GM21381 (cell line): ENCODE data around the gene CHMP5.

ENCODE experiments used
- ATAC-seq: cut with Tn5 transposase; IDR thresholded peaks from one replicate; pipeline ENCODE4 v1.9.1; 2021; ENCODE audit warnings: mild to moderate bottlenecking, moderate library complexity; ENCODE audit not compliant: unreplicated experiment

The CHMP5 gene

DNA sequence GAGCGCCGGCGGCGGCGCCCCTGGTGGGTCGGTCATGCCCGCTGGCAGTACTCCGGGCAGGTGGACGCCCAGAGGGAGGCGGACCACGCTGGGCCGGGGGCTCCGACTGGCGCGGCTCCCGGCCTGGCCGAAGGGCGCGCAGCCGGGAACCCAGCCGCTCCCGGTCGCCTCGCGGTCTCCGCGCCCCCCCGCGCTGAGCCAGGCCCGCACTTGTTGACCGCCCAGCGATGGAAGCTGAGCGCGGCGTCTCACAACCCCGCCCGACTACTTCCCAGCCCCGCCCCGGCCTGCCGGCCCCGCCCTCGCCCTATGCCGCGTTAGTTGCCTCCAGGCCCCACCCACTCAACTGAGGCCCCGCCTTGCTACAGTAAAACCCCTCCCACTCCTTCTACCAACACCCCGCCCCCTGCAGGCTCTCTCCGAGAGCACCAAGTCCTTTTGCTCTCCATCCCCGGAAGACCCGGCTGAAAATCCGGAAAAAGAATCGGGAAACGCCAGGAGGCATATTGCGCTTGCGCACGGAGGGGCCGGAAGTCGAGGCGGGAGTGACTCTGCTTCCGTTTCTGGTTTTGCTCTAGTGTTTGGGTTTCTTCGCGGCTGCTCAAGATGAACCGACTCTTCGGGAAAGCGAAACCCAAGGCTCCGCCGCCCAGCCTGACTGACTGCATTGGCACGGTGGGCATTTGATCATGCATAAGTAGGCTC is at the start of gene CHMP5, which contains the start of gene BAG1:
CHMP5 (plus strand) TSS at position 577 of the 705 bp plus-strand sequence; CDS start at position 607, 30 bp downstream.
BAG1 (minus strand) TSS at position 236 of the 705 bp plus-strand sequence.
- peak; percentile 87 for ATAC-seq

DNA sequence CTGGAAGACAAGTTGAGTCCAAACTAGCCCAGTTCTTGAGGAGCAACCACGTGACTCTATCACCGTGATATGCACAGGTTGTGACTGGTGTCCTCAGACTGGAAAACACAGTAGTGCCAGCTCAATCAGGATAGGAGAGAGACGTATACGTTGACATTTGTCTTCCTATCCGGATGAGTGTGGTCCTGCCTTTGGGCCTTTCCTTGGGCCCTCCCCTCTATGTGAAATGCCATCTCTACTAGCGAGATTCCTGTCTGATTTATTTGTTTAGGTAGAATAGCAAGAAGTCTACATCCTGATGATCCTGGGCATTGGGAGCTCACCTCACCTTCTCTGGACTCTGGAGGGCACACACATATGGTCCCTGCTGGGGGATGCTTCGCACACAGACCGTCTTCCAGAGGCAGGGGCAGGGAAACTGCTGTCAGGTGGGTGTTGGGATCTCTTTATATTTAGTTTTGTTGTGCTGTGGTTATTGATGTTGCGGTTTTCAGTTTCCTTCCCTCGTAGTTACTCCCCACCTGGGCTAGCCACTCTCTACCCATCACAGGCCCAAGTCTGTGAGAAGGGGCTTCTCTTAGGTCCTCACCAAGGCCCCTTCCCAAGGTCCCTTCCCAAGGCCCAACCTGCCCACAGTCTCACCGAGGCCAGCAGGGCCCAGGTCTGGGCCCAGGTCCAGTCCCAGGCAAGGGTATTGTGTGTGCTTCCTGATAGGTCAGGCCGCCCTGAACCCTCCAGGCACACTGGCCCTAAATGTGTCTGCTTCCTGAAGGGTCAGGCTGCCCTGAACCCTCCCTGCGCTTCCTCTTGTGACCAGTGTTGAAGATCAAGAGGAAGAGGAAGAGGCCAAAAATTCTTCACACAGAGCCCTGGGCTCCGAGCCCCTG is 43.9 kb upstream of the CHMP5 start:
- no peak for ATAC-seq

DNA sequence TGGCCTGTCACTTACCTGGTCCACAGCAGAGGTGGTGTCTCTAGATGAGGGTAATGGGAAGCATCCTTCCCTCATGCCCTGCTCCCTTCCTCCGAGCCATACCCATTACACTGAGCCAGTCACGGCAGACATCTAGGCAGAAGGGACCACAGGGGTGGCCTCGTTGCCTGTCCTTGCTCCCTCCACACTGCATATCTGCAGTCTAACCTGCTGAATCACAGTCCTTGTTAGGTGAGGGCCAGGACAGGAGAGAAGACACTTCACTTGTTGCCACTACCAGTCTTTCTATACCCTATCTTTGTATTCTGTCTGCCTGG is 43.3 kb upstream of the CHMP5 start:
- ATAC-seq, result no peak

DNA sequence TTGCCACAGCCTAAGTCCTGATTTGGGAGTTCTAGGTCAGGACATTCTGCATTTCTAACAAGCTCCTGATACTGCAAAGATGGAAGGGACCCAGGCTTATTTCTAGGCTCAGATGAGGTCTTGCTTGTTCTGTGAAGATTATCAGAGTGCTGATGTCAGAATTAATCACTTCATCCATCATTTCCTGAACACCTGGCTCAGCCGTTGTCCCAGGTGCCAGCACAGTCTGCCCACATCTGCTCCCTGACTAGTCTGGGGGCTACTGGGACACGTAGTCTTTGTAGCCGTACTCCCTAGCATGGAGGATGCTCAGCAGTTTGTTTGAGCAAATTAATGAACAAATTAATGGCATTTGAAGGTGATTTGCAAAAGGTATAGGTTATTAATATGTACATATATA is 42.8 kb upstream of the CHMP5 start:
- ATAC-seq, result no peak

DNA sequence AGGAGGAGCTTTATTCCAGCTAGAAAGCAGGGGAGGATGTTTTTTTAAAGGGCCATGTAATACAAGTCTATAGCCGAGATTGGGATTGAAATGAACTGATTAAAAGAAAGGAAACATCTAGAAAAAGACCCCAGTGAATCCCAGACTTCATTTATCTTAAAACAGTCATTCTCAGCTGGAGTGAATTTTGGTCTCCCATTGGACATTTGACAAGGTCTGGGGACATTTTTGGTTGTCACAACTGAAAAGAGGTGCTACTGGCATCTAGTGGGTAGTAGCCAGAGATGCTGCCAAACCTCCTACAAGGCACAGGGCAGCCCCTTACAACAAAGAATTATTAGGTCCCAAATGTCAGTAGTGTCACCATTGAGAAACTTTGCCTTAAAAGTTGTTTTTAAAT is 41.2 kb upstream of the CHMP5 start:
- no peak for ATAC-seq

DNA sequence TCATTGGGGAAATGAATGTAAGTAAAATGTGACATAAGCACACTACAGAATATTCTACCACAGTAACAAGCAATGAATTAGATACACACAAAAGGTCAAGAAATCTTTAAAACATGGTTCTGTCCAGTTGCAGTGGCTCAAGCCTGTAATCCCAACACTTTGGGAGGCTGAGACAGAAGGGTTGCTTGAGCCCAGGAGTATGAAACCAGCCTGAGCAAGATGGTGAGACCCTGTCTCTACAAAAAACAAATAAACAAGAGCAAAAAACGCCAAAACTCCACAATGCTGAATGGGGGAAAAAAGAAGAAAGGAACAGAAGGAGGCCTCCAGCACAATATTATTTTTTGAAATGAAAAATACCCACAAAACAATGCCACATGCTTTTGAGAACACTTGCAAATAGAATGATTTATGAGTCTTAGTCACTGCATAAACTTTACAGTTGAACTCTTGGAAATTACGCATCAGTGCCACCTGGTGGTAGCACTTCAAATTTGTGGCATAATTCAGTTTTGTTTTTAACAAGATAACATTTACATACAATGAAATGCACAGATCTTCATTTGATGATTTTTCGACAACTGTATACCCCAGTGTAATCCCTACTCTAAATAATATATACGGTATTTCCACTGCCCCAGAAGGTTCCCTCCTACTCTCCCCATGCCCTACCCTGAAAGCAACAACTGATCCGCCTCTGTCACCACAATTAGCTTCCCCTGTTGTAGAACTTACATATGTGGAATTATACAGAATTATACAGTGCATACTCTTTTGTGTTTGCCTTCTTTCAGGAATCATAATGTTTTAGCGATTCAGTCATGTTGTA is 39.3 kb upstream of the CHMP5 start:
- ATAC-seq, result no peak

DNA sequence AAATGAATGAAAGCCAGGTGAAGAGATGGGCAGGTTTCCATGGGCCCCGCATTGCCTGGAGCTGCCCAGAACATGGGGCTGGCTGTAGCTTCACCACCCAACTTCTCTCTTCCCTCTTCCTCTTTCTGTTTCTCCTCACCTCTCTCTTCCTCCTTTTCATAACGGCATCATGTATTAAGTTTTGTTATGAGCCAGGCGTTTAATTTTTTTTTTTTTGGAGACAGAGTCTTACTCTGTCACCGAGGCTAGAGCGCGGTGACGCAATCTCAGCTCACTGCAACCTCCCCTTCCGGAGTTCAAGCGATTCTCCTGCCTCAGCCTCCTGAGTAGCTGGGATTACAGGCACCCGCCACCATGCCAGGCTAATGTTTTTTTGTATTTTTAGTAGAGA is 37.8 kb upstream of the CHMP5 start:
- ATAC-seq, result peak; percentile 68

DNA sequence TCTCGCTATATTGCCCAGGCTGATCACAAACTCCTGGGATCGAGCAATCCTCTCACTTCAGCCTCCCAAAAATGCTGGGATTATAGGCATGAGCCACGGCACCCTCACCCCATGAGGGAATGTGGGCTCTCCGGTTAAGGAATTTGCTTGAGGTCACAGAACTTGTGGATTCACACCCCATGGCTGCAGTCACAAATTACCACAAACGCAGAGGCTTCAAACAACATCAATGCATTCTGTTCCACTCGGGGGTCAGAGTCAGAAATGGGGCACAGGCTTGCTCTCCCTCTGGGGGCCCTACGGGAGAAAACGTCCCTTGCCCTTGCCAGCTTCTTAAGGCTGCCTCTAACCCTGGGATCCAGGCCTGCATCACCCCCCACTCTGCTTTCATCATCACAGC is 37.1 kb upstream of the CHMP5 start:
- ATAC-seq, result no peak

DNA sequence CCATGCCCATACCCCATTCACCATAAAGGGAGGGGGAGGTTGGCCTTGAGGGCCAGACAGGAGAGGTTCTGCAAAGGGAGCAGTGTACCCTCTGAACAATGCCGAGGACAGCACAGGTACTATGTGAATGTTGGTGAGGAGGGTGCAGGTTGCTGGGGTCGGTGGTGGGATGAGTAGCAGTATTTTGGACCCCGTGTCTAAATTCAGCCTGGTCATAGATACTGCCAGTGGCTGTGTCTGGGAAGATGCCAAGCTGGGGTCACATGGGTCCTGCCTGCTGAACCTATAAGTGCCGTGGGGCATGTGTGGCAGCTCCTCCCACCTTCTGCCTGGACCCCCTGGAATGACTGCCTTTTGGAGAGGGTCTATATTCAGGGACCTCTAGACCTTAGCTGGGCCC is 36.2 kb upstream of the CHMP5 start:
- no peak for ATAC-seq

DNA sequence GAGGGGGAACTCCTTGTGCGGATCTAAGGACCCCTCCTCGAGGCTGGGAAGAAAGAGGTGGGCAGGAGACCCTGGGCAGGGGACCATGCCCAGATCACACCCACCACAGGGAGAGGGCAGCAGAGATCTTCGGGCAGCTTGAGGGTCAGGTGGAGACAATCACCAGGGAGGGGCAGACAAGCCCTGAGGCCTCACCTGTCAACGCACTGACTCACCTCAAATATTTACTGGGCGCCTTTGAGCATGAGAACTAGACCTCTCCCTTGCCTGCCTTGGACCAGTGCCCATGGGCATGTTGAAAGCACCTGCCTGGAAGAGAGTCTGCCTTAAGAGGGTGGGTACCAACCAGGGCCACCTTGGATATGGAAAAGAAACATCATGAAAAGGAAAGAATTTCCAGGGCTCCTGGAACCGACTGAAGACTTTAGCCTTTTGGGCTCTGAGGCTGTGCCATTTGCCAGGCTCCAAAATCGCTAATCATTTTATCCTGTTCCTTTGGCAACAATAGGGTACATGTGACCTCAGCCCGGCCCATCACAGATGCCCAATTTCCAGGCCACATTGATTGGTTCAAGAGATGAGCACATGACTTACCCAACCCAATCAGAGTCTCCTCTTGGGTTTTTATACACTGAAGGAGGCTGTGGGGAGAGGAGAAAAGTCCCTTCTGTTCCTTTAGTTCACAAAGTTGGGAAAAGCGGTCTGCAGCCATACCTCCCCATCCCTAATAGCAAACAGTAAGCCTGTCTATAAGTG is 35.3 kb upstream of the CHMP5 start:
- no peak for ATAC-seq

DNA sequence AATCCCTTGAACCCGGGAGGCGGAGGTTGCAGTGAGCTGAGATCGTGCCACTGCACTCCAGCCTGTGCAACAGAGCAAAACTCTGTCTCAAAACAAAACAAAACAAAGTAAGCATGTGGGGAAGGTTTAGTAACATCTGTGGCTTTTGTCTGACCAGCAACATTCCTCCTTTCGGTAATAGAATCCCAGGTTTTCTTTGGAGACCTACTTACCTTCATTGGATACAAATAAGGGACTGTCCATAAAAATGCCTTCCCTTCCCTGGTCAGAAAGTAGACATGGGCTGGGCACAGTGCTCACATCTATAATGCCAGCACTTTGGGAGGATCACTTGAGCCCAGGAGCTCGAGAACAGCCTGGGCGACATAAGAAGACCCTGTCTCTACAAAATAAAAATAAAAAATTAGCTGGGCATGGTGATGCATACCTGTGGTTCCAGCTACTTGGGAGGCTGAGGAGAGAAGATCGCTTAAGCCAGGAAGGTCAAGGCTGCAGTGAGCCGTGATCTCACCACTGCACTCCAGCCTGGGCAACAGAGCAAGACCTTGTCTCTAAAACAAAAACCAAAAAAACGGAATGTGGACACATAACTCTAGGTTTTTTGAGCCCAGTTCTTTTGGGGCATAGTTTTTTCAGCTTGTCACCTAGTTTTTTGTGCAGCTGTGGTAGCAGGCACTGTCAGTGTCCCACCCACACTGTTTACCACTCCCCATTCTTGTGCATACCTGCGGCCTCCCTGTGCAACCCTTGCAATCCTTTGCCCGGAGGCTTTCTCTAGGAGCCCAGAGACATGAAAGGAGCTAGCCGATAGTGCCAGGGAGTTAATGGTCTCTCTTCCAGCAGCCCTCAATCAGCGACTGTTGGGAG is 33.9 kb upstream of the CHMP5 start:
- no peak for ATAC-seq

DNA sequence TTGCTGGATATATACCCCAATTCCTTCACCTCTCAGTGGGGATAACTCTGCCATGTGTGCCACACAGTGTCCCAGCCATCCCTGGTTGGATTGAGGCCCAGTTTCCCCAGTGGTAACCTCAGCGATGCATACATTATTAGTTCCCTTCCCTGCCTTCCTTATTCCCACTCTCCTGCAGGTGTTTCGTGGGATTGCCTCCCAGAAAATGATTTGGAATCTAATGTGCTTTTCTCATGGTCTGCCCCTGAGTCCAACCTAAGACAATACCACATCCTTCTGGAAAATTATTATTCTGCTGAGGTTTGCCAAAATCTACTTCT is 33.3 kb upstream of the CHMP5 start:
- no peak for ATAC-seq

DNA sequence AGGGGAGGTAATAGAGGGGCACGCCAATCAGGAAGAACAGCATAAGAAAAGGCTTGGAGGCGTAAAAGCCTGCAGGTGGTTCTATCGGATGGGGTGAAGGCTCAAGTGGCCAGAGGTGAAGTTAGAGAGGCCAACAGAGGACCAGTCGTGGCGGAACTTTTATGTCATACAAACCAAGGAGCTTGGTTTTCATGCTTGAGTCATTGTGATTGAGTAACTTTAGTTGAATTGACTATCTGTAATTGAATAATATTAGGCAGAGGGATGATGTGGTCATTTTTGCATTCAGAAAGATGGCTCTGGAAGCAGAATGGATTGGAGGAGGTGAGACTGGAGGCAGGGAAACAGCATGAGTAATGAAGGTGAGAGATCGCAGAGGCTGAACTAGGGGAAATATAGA is 32.0 kb upstream of the CHMP5 start:
- no peak for ATAC-seq

DNA sequence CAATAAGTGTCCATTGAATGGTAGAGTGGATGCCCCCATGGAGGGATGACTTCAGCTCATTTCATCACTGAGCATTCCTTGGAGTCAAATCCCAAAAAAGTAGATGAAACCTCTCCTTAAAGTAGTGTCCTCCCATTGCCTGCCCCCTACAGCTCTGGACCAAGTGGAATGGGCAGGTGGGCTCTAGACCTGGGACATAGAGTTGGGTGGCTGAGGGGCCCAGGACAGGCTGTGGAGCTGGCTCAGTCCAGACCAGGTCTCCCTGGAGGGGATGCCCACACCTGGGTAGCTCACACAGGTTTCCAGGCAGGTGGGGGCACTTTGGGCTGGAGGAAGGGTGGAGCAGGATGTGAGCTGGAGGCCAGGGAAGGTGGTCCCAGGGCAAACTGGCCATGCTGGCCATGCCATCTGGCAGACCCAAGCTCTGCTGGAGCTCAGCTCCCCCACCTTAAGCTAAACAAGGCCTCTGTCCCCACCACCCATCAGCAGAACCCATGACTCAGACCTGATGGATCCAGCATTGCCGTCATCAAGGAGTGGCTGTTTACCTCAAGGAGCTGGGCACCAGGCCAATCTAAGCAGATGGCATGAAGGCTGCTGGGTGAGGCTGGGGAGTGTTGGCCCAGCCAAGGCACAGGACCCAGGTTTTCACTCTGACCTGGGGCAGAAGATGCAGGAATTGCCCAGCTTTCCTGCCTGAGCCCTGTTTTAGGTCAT is 31.1 kb upstream of the CHMP5 start:
- ATAC-seq, result no peak

DNA sequence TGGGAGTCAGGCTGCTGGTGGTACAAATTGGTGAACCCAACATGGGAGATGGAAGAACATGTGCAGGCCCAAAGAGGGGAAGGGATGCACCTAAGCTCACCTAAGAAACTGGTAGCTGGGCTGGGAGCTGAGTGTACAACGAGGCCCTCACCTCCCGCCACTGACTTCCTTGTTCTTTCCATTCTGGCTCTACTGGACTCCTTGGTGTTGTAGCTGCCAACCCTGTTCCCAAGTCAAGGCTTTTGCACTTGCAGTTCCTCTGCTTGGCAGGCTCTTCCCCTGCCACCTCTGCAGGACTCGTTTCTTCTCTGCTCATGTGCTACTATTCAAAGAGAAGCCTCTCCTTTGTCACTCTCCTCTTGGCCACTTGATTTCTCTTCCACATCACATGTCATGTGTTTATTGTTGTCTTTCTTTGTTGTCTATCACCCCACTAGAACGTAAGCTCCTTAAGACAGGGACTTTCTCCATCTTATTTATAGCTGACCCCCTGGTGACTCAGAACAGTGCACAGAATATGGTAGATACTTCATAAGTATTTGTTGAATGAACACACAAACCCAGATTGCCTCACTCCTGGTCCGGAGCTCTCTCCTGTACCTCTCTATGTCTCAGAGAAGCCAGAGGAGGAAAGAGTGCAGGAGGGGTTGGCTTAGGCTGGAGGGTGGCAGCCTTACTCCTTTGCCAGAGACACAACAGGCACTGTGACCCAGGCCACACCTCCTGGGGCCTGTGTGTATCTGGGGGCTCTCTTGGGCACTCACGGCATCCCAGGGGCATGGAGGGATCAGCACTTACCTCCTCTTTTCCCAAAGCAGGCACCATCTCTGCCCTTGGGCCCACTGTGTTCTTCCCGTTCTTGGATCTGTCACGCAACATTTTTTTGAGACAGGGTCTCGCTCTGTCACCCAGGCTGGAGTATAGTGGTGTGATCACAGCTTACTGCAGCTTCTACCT is 30.1 kb upstream of the CHMP5 start:
- ATAC-seq, result no peak

DNA sequence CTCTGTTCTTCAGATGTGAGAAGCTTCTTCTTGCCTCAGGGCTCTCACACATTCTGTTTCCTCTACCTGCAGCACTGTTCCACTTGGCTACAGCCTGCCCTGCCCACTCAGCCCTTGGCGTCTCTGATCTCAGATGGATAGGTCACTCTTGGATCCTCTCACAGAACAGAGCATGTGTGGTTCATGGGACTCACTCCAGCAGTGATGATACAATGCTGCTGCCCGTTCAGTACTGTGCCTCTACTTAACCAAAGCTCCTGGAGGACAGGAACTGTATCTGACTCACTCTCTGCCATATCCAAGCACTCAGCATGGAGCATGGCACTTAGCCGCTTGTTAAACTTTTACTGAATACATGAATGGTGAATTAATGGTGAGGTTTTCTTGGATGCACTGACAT is 28.3 kb upstream of the CHMP5 start:
- ATAC-seq, result no peak

DNA sequence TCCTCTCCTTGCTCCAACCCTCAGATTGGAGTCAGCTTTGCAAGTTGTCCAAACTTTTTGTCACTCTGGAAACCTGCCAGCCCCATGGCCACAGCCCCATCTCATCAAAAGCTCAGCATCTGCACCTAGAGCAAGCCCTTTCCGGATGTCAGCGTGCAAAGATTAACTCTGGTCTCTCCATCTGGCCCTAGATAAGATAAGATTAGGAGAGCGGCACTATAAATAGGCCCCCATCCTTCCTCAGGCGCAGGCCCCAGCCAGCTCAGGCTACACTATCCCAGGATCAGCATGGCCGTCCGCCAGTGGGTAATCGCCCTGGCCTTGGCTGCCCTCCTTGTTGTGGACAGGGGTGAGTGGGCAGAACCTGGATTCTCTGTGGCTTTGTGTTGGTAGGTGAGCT is 24.9 kb upstream of the CHMP5 start, which contains the start of gene SPINK4:
SPINK4 (plus strand) TSS at position 247 of the 400 bp plus-strand sequence; CDS start at position 289, 42 bp downstream.
- ATAC-seq, result no peak

DNA sequence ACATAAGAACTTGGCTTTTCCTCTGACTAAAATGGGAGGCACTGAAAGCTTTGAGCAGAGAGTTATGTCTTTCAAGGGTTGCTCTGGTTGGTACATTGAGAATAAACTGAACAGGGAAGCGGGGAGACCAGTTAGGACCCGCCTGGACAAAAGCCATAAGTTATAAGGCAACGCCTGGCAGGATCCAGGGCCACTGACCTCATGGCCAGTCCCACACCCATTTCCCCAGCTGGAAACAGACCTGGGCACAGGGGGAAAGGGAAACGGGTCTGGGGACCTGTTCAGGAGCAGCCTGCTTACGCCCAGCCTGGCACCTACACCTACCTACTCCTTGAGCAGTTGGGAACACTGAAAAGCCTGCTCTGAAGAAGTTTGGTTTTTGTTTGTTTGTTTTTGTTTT is 23.6 kb upstream of the CHMP5 start:
- ATAC-seq, result no peak
